Mononuclear cell (primary cell): Measurements from ENCODE around the gene CSNK1D. TPM values are rescaled to one million over a fixed set of nuclear protein-coding genes. Genes with fewer than 3 reads are reported as not detected.

ENCODE experiments used
- H3K27me3 ChIP-seq: 2 replicates; pipeline ENCODE4 v1.6.0; 2011; ENCODE audit warnings: low read length, control low read depth; ENCODE audit not compliant: insufficient read depth
- H3K4me1 ChIP-seq: 2 replicates; pipeline ENCODE4 v1.5.1; 2011; ENCODE audit warnings: mild to moderate bottlenecking, low read length, control low read depth; ENCODE audit not compliant: insufficient read depth
- H3K4me3 ChIP-seq: 2 replicates; pipeline ENCODE4 v1.5.1; 2011; ENCODE audit warnings: mild to moderate bottlenecking, low read length, moderate library complexity
- H3K9me3 ChIP-seq: 2 replicates; pipeline ENCODE4 v1.5.1; 2011; ENCODE audit warnings: low read depth, mild to moderate bottlenecking, control low read depth, low read length
- total RNA-seq: library from RNA; depleted of rRNA; stranded (reverse); fragments of >200 nt; gene quantifications from one replicate; pipeline ENCODE4 v1.2.3, GENCODE V29; 2012

The CSNK1D gene
- total RNA-seq, 1 donor, result 89.3 TPM

GRCh38 chr17:82301916-82302567, 28.5 kb upstream of the CSNK1D start:
- Histone ChIP-seq H3K4me3 (no peak overlapping the region), H3K9me3 (no peaks in the 10 kb centered on the region), H3K4me1 (peaks cover 90% of the 10 kb centered on the region), H3K27me3 (no peaks in the 10 kb centered on the region)

GRCh38 chr17:82301300-82301915, 27.9 kb upstream of the CSNK1D start:
- H3K27me3 ChIP-seq, result no peaks in the 10 kb centered on the region
- H3K4me3 ChIP-seq, result no peak overlapping the region
- no peaks in the 10 kb centered on the region for H3K9me3 ChIP-seq
- peaks cover 93% of the 10 kb centered on the region for H3K4me1 ChIP-seq

- H3K4me1 ChIP-seq, result peaks cover 91% of the 10 kb centered on the region
- H3K9me3 ChIP-seq, result no peaks in the 10 kb centered on the region
- no peaks in the 10 kb centered on the region for H3K27me3 ChIP-seq
- H3K4me3 ChIP-seq, result no peak overlapping the region
Measured at GRCh38 chr17:82300707-82301270, 27.3 kb upstream of the CSNK1D start.

GRCh38 chr17:82300228-82300627, 26.7 kb upstream of the CSNK1D start:
- no peaks in the 10 kb centered on the region for H3K9me3 ChIP-seq
- no peaks in the 10 kb centered on the region for H3K27me3 ChIP-seq
- peaks cover 86% of the 10 kb centered on the region for H3K4me1 ChIP-seq
- no peak overlapping the region for H3K4me3 ChIP-seq

GRCh38 chr17:82299452-82299851, 26.0 kb upstream of the CSNK1D start:
- no peaks in the 10 kb centered on the region for H3K27me3 ChIP-seq
- no peak overlapping the region for H3K4me3 ChIP-seq
- H3K9me3 ChIP-seq, result no peaks in the 10 kb centered on the region
- H3K4me1 ChIP-seq, result peaks cover 79% of the 10 kb centered on the region

- H3K4me1 ChIP-seq, result peaks cover 79% of the 10 kb centered on the region
- H3K4me3 ChIP-seq, result peak overlapping the region; percentile 53
Measured at GRCh38 chr17:82298538-82299421, 25.3 kb upstream of the CSNK1D start.

GRCh38 chr17:82297714-82298537, 24.4 kb upstream of the CSNK1D start:
- H3K4me1 ChIP-seq, result peaks cover 75% of the 10 kb centered on the region
- H3K9me3 ChIP-seq, result no peaks in the 10 kb centered on the region
- H3K4me3 ChIP-seq, result peak overlapping the region; percentile 53
- no peaks in the 10 kb centered on the region for H3K27me3 ChIP-seq

More at GRCh38 chr17:82298538-82299421, 25.3 kb upstream of the CSNK1D start:
- Histone ChIP-seq H3K27me3 (no peaks in the 10 kb centered on the region), H3K9me3 (no peaks in the 10 kb centered on the region)

- H3K9me3 ChIP-seq, result no peaks in the 10 kb centered on the region
- H3K4me1 ChIP-seq, result peaks cover 70% of the 10 kb centered on the region
- no peaks in the 10 kb centered on the region for H3K27me3 ChIP-seq
- peak overlapping the region; percentile 53 for H3K4me3 ChIP-seq
Measured at GRCh38 chr17:82297280-82297713, 23.8 kb upstream of the CSNK1D start.

- Histone ChIP-seq H3K4me3 (peak overlapping the region; percentile 53), H3K9me3 (no peaks in the 10 kb centered on the region), H3K4me1 (peaks cover 70% of the 10 kb centered on the region), H3K27me3 (no peaks in the 10 kb centered on the region)
Measured at GRCh38 chr17:82296511-82297279, 23.2 kb upstream of the CSNK1D start.

GRCh38 chr17:82295472-82295814, 21.9 kb upstream of the CSNK1D start:
- Histone ChIP-seq H3K9me3 (no peaks in the 10 kb centered on the region), H3K4me3 (no peak overlapping the region), H3K4me1 (peaks cover 65% of the 10 kb centered on the region), H3K27me3 (no peaks in the 10 kb centered on the region)

- no peak overlapping the region for H3K4me3 ChIP-seq
- H3K27me3 ChIP-seq, result no peaks in the 10 kb centered on the region
- no peaks in the 10 kb centered on the region for H3K9me3 ChIP-seq
- H3K4me1 ChIP-seq, result peaks cover 54% of the 10 kb centered on the region
Measured at GRCh38 chr17:82294064-82294773, 20.7 kb upstream of the CSNK1D start.

GRCh38 chr17:82292251-82293154, 19.0 kb upstream of the CSNK1D start:
- Histone ChIP-seq H3K9me3 (no peaks in the 10 kb centered on the region), H3K4me3 (peak overlapping the region; percentile 79), H3K27me3 (no peaks in the 10 kb centered on the region), H3K4me1 (peaks cover 37% of the 10 kb centered on the region)
